Measurements from ENCODE around the gene GADD45A.

GADD45A gene

GRCh38 chr1:67672260-67672803 is 12.7 kb upstream of the GADD45A start:
- no peak for DNase-seq

DNA sequence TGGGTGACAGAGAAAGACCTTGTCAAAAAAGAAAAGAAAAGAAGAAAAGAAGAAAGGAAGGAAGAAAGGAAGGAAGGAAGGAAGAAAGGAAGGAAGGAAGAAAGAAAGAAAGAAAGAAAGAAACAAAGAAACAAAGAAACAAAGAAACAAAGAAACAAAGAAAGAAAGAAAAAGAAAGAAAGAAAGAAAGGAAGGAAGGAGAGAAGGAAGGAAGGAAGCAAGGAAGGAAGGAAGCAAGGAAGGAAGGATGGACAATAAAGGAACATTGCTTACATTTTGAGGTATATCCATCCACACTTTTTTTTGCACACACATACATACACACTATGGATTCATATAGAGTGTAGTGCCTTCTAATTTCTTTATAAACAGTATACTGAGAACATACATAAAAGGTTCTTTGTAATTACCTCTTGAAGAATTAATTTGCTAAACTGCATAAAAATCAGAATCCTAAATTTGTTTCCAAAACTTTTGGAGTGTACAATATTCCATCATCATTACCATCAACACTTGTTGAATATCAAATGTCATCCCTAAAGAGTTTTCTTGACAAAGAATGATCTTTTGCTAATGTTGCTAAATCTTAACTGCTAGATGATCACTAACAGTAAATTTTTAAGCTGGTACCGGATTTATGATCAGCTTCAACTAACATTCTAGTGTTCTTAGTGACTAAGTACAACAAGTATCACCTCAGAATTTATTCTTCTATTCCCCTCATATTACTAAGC is 11.4 kb upstream of the GADD45A start:
- DNase-seq = no peak

- peak; percentile 67 to 84 for DNase-seq
Observed at GRCh38 chr1:67674260-67675011, 10.6 kb upstream of the GADD45A start.

DNA sequence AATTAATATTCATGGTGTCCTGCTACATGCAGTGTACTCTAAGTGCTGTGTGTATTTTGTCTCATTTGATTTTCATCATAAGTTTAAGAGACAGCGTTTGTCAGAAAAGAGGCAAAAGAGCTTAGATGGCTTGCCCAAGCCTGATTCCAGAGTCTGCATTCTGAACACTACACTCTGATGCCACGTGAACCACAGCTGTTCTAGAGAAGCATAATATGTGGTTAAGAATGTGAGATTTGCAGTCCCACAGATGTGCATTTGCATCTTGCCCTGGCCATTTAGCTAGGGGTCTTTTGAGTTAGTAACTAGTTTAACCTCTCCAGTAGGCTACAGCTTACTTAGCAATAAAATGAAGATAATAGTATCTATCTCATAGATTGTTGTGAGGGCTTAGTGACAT is 9.2 kb upstream of the GADD45A start:
- no peak for DNase-seq

GRCh38 chr1:67676287-67676686 is 8.7 kb upstream of the GADD45A start:
- no peak for DNase-seq

- DNase-seq = peak in 1 of 2 experiments; percentile 28
Observed at GRCh38 chr1:67676946-67677345, 8.1 kb upstream of the GADD45A start.

- no peak for DNase-seq
Observed at GRCh38 chr1:67677408-67677807, 7.6 kb upstream of the GADD45A start.

GRCh38 chr1:67677930-67678329 is 7.1 kb upstream of the GADD45A start:
- DNase-seq = no peak

GRCh38 chr1:67679691-67680090 is 5.3 kb upstream of the GADD45A start:
- DNase-seq = no peak

DNA sequence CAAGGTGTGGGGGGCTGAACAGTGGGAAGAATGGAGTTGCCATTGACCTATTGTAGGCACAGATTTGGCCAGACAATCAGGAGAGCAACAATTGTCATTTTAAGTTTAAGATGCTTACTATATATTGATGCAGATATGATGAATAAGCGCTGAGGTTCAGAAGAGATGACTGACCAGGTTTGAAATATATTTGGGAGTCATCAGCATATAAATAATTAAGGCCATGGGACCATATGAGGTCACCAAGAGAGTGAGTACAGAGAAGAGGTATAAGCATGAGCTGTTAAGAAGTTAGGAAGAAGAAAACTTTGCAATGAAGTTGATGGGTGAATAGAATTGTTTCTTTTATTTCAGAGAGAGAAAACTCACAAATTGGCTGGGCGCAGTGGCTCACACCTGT is 4.5 kb upstream of the GADD45A start:
- DNase-seq = no peak

GRCh38 chr1:67682659-67683197 is 2.3 kb upstream of the GADD45A start:
- no peak for DNase-seq

DNA sequence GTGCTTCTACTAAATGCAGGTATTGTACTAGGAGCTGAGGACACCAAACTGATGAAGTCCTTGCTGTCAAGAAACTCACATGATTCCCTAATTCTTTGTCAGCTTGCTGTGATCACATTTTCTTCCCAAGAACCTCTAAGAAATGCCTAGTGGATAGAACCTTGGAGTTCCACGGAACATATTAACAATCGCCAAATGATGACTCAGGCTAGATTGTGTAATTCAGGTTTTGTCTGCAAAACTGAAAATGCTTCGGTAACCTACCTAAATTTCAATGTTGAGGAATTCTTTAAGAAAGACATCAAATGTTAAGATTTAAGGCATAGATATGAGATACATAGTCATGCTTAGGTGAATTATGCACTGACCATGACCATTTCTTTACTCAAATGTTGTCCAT is 1.7 kb upstream of the GADD45A start:
- DNase-seq = no peak

DNA sequence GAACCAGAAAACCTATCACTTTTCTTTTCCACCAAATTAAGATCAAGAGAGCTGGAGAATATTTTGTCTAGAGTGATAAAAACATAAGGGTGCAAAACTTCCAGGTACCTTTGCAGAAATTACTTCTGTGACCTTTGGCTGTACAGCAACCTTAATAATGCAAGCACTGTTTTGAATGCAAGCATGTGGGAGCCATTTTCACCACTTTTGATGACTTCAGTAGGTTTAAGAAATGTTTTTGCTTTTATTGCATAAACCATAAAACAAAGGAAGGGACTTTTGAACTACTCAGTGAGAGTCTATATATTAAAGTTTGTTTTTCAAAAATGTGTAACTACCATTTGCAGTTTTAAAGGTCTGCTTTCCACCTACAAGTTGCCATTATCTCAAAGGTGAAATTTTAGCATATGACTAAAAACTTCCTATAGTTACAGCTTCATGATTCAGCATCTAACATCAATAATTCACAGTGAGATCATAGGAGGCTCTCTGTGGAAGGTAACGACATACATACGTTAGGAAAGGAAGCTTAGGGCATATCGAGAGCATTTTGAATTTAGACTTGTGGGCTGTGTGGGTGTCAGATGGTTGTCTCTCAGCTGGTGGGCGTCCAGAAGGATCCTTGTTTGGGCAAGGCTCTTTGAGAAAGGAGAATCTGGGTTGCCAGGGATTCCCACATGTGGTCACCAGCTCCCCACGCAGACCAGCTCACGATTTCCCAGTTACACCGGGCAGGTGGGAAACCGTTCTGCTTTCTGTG is 1.1 kb upstream of the GADD45A start:
- peak in 1 of 2 experiments; percentile 34 for DNase-seq

DNA sequence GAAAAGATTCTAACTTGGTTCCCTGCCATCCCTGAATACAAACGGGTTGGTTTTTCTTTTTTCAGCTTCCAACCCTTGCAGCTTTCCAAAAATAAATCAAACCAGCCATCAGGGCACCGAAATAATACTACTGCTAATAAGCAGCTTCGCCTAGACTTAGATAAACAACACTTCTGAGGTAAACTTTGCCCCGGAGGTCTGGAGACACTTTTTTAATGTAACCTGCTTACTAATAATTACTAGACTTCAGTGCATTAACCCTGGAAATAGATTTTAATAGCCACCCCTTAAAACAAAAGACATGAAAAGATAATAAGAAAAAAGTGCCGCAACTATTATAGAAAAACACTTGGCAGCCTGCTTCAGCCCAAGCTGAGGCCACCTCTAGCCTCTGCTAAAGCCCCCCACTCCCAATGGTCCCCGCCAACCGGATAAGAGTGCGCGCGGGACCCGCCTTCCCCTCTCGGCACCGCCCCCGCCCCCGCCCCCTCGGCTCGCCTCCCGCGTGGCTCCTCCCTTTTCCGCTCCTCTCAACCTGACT is 405 bp upstream of the GADD45A start:
- peak in 1 of 2 experiments; percentile 35 for DNase-seq

GRCh38 chr1:67685558-67686266 is 711 bp downstream of the GADD45A start:
- peak in 1 of 2 experiments; percentile 54 for DNase-seq

DNA sequence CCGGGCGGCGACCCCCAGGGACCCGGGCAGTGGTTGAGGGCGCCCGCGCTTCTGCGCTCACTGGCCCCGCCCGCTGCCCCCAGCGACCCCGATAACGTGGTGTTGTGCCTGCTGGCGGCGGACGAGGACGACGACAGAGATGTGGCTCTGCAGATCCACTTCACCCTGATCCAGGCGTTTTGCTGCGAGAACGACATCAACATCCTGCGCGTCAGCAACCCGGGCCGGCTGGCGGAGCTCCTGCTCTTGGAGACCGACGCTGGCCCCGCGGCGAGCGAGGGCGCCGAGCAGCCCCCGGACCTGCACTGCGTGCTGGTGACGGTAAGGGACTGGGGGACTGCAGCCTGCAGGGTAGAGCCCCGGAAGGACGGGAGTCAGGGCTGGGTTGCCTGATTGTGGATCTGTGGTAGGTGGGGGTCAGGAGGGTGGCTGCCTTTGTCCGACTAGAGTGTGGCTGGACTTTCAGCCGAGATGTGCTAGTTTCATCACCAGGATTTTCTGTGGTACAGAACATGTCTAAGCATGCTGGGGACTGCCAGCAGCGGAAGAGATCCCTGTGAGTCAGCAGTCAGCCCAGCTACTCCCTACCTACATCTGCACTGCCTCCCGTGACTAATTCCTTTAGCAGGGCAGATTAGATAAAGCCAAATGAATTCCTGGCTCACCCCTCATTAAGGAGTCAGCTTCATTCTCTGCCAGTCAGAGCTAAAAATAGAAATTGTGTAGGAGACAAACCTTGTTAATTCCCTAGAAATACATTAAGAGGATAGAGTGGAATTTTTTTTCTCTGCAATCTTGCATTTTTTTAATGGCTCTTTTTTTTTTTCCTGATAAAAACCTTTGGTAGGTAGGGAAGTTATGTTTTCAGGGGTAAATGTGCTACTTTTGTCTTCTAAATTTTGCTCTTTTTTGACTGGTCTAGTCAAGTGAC is 1.5 kb downstream of the GADD45A start:
- DNase-seq = peak; percentile 63 to 80

- no peak for DNase-seq
Observed at GRCh38 chr1:67687198-67687545, 2.2 kb downstream of the GADD45A start.

GRCh38 chr1:67687649-67688048 is 2.6 kb downstream of the GADD45A start:
- no peak for DNase-seq

DNA sequence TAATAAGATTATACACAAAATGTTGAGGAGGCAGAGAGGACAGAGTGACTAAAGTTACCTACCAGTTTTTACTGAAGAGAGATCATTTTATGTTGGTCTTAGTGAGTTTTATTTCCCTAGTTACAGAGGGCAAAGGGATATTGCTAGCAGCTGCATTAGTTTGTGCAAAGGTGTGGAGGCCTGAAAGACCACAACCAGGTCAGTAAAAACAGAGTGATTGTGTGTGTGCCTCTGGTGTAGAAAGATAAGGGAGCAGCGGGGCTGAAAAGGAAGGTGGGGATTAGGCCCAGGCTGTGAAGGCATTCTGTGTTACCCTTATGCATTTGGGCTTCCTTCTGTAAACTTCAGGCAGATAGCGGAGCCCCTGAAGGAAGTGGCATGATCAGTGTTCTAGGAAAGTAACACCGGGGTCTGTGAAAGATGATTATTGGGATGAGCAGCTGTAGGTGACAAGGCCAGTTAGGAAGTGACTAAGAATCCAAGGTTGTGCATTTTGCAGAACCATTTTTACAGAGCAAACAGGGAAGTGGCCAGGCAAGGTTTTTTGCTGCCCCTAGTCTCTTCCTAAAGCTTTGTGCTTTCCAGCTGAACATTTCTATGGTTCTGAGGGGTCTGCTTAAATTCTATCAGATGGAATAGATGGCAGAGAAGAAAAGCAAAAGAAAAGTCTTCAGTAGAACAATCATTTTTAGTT is 3.7 kb downstream of the GADD45A start:
- DNase-seq = no peak

GRCh38 chr1:67689267-67690017 is 4.4 kb downstream of the GADD45A start:
- DNase-seq = no peak

All from NCI-H2081 (cell line).